IPS DF 19.7 (cell line): ENCODE measurements around the gene TNIK.

ENCODE experiments used
- DNase-seq: peaks from one replicate; pipeline ENCODE4 v3.0.0-alpha.2; 2013; ENCODE audit warnings: low read depth, low spot score

TNIK gene

GRCh38 chr3:171362575-171362974 lies 97.6 kb downstream of the TNIK start:
- no peak for DNase-seq

- DNase-seq = no peak
Measured at GRCh38 chr3:171358881-171359198, 101.4 kb downstream of the TNIK start.

- no peak for DNase-seq
Measured at GRCh38 chr3:171358181-171358880, 101.9 kb downstream of the TNIK start.

GRCh38 chr3:171357721-171358120 lies 102.5 kb downstream of the TNIK start:
- no peak for DNase-seq

- DNase-seq = no peak
Measured at GRCh38 chr3:171356251-171356650, 104.0 kb downstream of the TNIK start.

GRCh38 chr3:171354706-171355582 lies 105.3 kb downstream of the TNIK start:
- no peak for DNase-seq

GRCh38 chr3:171354049-171354705 lies 106.0 kb downstream of the TNIK start:
- no peak for DNase-seq

GRCh38 chr3:171353423-171353822 lies 106.8 kb downstream of the TNIK start:
- no peak for DNase-seq

GRCh38 chr3:171352387-171352935 lies 107.7 kb downstream of the TNIK start:
- no peak for DNase-seq

GRCh38 chr3:171351676-171352075 lies 108.5 kb downstream of the TNIK start:
- DNase-seq = no peak

- DNase-seq = no peak
Measured at GRCh38 chr3:171350364-171350763, 109.8 kb downstream of the TNIK start.

- no peak for DNase-seq
Measured at GRCh38 chr3:171349392-171349791, 110.8 kb downstream of the TNIK start.

GRCh38 chr3:171348121-171348520 lies 112.1 kb downstream of the TNIK start:
- DNase-seq = no peak

GRCh38 chr3:171347301-171348039 lies 112.7 kb downstream of the TNIK start:
- DNase-seq = no peak

GRCh38 chr3:171346582-171347300 lies 113.5 kb downstream of the TNIK start:
- no peak for DNase-seq

GRCh38 chr3:171346019-171346418 lies 114.2 kb downstream of the TNIK start:
- DNase-seq = no peak

GRCh38 chr3:171345107-171345843 lies 114.9 kb downstream of the TNIK start:
- no peak for DNase-seq

GRCh38 chr3:171343693-171344092 lies 116.5 kb downstream of the TNIK start:
- DNase-seq = no peak

GRCh38 chr3:171342783-171343420 lies 117.3 kb downstream of the TNIK start:
- no peak for DNase-seq

- DNase-seq = no peak
Measured at GRCh38 chr3:171342200-171342599, 118.0 kb downstream of the TNIK start.
